ENCODE data around the gene ATP6V1E1.
"Not testable (repeated sequence)": the region's sequence is repeated elsewhere in the genome, so short reads cannot be mapped to it uniquely, and the experiment has no call there.

DNA sequence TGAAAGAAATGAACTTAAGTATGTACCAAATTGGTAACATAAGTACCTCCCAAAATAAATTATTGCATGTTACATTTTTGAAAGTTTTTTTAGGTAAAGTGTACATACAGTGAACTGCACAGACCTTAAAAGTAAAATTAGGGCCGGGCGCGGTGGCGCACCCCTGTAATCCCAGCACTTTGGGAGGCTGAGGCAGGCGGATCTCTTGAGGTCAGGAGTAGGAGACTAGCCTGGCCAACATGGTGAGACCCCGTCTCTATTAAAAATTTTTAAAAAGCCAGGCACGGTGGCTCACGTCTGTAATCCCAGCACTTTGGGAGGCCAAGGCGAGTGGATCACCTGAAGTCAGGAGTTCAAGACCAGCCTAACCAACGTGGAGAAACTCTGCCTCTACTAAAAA, 8.3 kb upstream of the ATP6V1E1 start:
- TF ChIP-seq, protein P1, sequence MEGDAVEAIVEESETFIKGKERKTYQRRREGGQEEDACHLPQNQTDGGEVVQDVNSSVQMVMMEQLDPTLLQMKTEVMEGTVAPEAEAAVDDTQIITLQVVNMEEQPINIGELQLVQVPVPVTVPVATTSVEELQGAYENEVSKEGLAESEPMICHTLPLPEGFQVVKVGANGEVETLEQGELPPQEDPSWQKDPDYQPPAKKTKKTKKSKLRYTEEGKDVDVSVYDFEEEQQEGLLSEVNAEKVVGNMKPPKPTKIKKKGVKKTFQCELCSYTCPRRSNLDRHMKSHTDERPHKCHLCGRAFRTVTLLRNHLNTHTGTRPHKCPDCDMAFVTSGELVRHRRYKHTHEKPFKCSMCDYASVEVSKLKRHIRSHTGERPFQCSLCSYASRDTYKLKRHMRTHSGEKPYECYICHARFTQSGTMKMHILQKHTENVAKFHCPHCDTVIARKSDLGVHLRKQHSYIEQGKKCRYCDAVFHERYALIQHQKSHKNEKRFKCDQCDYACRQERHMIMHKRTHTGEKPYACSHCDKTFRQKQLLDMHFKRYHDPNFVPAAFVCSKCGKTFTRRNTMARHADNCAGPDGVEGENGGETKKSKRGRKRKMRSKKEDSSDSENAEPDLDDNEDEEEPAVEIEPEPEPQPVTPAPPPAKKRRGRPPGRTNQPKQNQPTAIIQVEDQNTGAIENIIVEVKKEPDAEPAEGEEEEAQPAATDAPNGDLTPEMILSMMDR (IDR thresholded peaks at IDR 0.05), result not testable (repeated sequence)
- not testable (repeated sequence) for TF ChIP-seq EP300, POLR2A (IDR thresholded peaks at IDR 0.05)

Measured in ovary (tissue), 3 donors.